ENCODE measurements around the gene NFAT5. TPM values are rescaled to one million over a fixed set of nuclear protein-coding genes. Genes with fewer than 3 reads are reported as not detected.
"Not testable (repeated sequence)": the region's sequence is repeated elsewhere in the genome, so short reads cannot be mapped to it uniquely, and the experiment has no call there.

The NFAT5 gene
- total and polyA plus RNA-seq, 4 donors, result 5.2 to 111 (median 22.5) TPM

DNA sequence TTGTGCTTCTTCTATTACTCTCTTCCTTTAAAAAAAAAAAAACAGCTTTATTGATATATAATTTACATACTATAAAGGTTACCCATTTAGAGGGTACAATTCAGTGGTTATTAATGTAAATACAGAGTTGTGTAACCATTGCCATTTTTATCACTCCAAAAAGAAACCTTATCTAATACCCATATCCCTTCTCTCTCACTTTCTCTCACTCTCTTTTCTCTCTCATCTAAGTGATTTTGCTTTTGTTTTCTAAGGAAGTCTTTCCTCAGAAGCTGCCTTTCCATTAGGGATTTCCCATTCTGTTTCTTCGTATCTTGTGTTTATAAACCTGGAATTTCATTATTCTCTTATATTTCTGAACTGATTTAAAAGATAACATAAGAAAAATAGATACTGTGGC is 55.5 kb downstream of the NFAT5 start:
- Histone ChIP-seq H3K27me3 (ENCODE audit: control insufficient read depth in 3 of 3, insufficient read depth in 3 of 3, low read length in 2 of 3) (no peaks in the 10 kb centered on the region), H3K9ac (ENCODE audit: insufficient read depth in 1 of 2, low read length in 2 of 2) (no peak overlapping the region), H3K27ac (ENCODE audit: low read depth in 1 of 2, low read length in 1 of 2) (no peak overlapping the region), H3K36me3 (ENCODE audit: control insufficient read depth in 4 of 4, insufficient read depth in 4 of 4, low read length in 4 of 4) (peaks cover 0 to 3% (median 0%) of the 10 kb centered on the region in 4 donors), H3K4me3 (no peak overlapping the region), H3K9me3 (ENCODE audit: control insufficient read depth in 4 of 4, insufficient read depth in 3 of 4, low read length in 3 of 4) (no peaks in the 10 kb centered on the region), H3K4me1 (ENCODE audit: control insufficient read depth in 5 of 5, insufficient read depth in 5 of 5, low read length in 5 of 5) (peaks cover 0 to 16% (median 3%) of the 10 kb centered on the region in 5 donors)
- WGBS, 2 donors, result 82 to 83% methylated on average over 1 of the region's 1 CpG
- ATAC-seq (ENCODE audit: insufficient read depth, low FRiP score), result no peak
- DNase-seq, result no peak
- TF ChIP-seq, protein P1, sequence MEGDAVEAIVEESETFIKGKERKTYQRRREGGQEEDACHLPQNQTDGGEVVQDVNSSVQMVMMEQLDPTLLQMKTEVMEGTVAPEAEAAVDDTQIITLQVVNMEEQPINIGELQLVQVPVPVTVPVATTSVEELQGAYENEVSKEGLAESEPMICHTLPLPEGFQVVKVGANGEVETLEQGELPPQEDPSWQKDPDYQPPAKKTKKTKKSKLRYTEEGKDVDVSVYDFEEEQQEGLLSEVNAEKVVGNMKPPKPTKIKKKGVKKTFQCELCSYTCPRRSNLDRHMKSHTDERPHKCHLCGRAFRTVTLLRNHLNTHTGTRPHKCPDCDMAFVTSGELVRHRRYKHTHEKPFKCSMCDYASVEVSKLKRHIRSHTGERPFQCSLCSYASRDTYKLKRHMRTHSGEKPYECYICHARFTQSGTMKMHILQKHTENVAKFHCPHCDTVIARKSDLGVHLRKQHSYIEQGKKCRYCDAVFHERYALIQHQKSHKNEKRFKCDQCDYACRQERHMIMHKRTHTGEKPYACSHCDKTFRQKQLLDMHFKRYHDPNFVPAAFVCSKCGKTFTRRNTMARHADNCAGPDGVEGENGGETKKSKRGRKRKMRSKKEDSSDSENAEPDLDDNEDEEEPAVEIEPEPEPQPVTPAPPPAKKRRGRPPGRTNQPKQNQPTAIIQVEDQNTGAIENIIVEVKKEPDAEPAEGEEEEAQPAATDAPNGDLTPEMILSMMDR (IDR thresholded peaks at IDR 0.05; ENCODE audit: control extremely low read depth, extremely low read depth), result no peak

DNA sequence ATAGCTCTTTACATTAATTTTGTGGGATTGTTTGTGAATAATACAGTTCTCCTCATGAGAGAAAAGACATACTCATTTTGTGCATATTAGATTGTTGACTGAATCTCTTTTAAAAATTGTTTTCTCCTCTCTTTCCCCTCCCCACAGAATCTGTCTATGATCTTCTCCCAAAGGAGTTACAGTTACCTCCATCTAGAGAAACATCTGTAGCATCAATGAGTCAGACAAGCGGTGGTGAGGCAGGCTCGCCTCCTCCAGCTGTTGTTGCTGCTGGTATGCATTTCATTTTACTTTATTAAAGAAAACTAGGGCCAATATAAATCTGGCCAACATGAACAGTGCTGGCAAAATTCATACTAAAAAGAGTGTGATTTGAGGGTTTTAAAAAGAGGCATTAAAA is 60.5 kb downstream of the NFAT5 start:
- Histone ChIP-seq H3K9me3 (ENCODE audit: control insufficient read depth in 4 of 4, insufficient read depth in 3 of 4, low read length in 3 of 4) (no peaks in the 10 kb centered on the region), H3K9ac (ENCODE audit: insufficient read depth in 1 of 2, low read length in 2 of 2) (no peak overlapping the region), H3K4me3 (no peak overlapping the region), H3K27me3 (ENCODE audit: control insufficient read depth in 3 of 3, insufficient read depth in 3 of 3, low read length in 2 of 3) (no peaks in the 10 kb centered on the region), H3K4me1 (ENCODE audit: control insufficient read depth in 5 of 5, insufficient read depth in 5 of 5, low read length in 5 of 5) (peaks cover 0 to 3% (median 0%) of the 10 kb centered on the region in 5 donors), H3K27ac (ENCODE audit: low read depth in 1 of 2, low read length in 1 of 2) (no peak overlapping the region), H3K36me3 (ENCODE audit: control insufficient read depth in 4 of 4, insufficient read depth in 4 of 4, low read length in 4 of 4) (peaks cover 0 to 13% (median 3%) of the 10 kb centered on the region in 4 donors)
- DNase-seq (no peak), ATAC-seq (ENCODE audit: insufficient read depth, low FRiP score) (no peak)
- 79 to 91% methylated on average over 2 of the region's 2 CpGs for WGBS, 2 donors
- TF ChIP-seq, protein P1 (IDR thresholded peaks at IDR 0.05; ENCODE audit: control extremely low read depth, extremely low read depth), result no peak

DNA sequence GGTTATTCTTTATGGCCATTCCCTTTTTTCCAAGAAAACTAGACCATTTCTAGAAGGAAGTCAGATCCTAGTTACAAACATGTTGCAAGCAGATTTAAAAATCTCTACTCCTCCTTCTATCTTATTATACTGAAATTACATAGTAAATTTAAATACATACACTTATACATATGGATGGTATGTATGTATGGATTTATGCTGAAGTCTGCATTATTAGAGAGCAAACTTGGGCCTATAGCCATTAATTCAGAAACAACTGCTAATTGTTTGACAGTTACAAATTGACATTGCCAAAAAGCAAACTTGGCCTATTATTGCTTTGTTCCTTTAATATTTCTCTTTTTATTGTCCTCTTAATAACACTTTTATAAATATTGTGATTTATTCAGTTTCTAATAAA is 67.1 kb downstream of the NFAT5 start:
- ATAC-seq (ENCODE audit: insufficient read depth, low FRiP score) (no peak), DNase-seq (no peak)
- no peaks in the 10 kb centered on the region for H3K4me1 ChIP-seq (ENCODE audit: control insufficient read depth in 5 of 5, insufficient read depth in 5 of 5, low read length in 5 of 5)
- H3K4me3 ChIP-seq, result no peak overlapping the region
- H3K9ac ChIP-seq (ENCODE audit: insufficient read depth in 1 of 2, low read length in 2 of 2), result no peak overlapping the region
- H3K9me3 ChIP-seq (ENCODE audit: control insufficient read depth in 4 of 4, insufficient read depth in 3 of 4, low read length in 3 of 4), result peaks cover 0 to 8% (median 0%) of the 10 kb centered on the region in 4 donors
- TF ChIP-seq, protein P1 (IDR thresholded peaks at IDR 0.05; ENCODE audit: control extremely low read depth, extremely low read depth), result no peak
- H3K27ac ChIP-seq (ENCODE audit: low read depth in 1 of 2, low read length in 1 of 2), result no peak overlapping the region
- H3K27me3 ChIP-seq (ENCODE audit: control insufficient read depth in 3 of 3, insufficient read depth in 3 of 3, low read length in 2 of 3), result no peaks in the 10 kb centered on the region
- peaks cover 0 to 26% (median 17%) of the 10 kb centered on the region in 4 donors for H3K36me3 ChIP-seq (ENCODE audit: control insufficient read depth in 4 of 4, insufficient read depth in 4 of 4, low read length in 4 of 4)

DNA sequence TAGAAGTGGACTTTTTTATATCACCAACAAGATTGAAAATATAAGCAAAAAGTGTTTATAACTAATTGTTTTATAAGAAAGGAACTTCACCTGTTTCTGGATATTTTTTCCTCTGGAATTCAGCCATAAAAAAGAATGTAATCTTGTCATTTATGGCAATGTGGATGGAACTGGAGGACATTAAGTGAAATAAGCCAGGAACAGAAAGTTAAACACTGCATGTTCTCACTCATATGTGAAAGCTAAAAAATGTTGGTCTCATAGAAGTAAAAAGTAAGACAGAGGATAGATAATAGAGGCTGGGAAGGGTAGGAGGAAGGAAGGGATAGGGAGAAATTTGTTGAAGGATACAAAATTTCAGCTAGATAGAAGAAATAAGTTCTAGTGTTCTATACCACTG is 67.6 kb downstream of the NFAT5 start:
- H3K36me3 ChIP-seq (ENCODE audit: control insufficient read depth in 4 of 4, insufficient read depth in 4 of 4, low read length in 4 of 4), result peaks cover 0 to 26% (median 17%) of the 10 kb centered on the region in 4 donors
- H3K9me3 ChIP-seq (ENCODE audit: control insufficient read depth in 4 of 4, insufficient read depth in 3 of 4, low read length in 3 of 4), result peaks cover 0 to 8% (median 0%) of the 10 kb centered on the region in 4 donors
- DNase-seq (no peak), ATAC-seq (ENCODE audit: insufficient read depth, low FRiP score) (no peak)
- no peak overlapping the region for H3K27ac ChIP-seq (ENCODE audit: low read depth in 1 of 2, low read length in 1 of 2)
- H3K27me3 ChIP-seq (ENCODE audit: control insufficient read depth in 3 of 3, insufficient read depth in 3 of 3, low read length in 2 of 3), result no peaks in the 10 kb centered on the region
- H3K4me3 ChIP-seq, result no peak overlapping the region
- TF ChIP-seq, protein P1 (IDR thresholded peaks at IDR 0.05; ENCODE audit: control extremely low read depth, extremely low read depth), result no peak
- H3K9ac ChIP-seq (ENCODE audit: insufficient read depth in 1 of 2, low read length in 2 of 2), result no peak overlapping the region
- H3K4me1 ChIP-seq (ENCODE audit: control insufficient read depth in 5 of 5, insufficient read depth in 5 of 5, low read length in 5 of 5), result no peaks in the 10 kb centered on the region

DNA sequence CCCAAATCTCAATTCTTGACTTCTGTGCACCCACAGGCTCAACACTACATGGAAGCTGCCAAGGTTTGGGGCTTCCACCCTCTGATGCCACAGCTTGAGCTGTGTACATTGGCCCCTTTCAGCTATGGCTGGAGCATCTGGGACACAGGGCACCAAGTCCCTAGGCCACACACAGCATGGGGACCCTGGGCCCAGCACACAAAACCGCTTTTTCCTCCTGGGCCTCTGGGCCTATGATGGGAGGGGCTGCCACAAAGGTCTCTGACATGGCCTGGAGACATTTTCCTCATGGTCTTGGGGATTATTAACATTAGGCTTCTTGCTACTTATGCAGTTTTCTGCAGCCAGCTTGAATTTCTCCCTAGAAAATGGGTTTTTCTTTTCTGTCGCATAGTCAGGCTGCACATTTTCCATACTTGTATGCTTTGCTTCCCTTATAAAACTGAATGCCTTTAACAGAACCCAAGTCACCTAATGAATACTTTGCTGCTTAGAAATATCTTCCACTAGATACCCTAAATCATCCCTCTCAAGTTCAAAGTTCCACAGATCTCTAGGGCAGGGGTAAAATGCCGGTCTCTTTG is 70.9 kb downstream of the NFAT5 start:
- H3K9me3 ChIP-seq (ENCODE audit: control insufficient read depth in 4 of 4, insufficient read depth in 3 of 4, low read length in 3 of 4); H3K27me3 ChIP-seq (ENCODE audit: control insufficient read depth in 3 of 3, insufficient read depth in 3 of 3, low read length in 2 of 3); H3K9ac ChIP-seq (ENCODE audit: insufficient read depth in 1 of 2, low read length in 2 of 2); H3K4me3 ChIP-seq; ATAC-seq (ENCODE audit: insufficient read depth, low FRiP score); H3K4me1 ChIP-seq (ENCODE audit: control insufficient read depth in 5 of 5, insufficient read depth in 5 of 5, low read length in 5 of 5); H3K27ac ChIP-seq (ENCODE audit: low read depth in 1 of 2, low read length in 1 of 2); DNase-seq: not testable (repeated sequence)
- H3K36me3 ChIP-seq (ENCODE audit: control insufficient read depth in 4 of 4, insufficient read depth in 4 of 4, low read length in 4 of 4), result peaks cover 0 to 20% (median 13%) of the 10 kb centered on the region in 4 donors
- WGBS, 2 donors, result 98 to 100% methylated on average over 3 of the region's 3 CpGs

Measured in lung (tissue), 12 donors.